ENCODE results near the gene B3GNT5.
"Not testable (repeated sequence)": the region's sequence is repeated elsewhere in the genome, so short reads cannot be mapped to it uniquely, and the experiment has no call there.

The B3GNT5 gene, protein sequence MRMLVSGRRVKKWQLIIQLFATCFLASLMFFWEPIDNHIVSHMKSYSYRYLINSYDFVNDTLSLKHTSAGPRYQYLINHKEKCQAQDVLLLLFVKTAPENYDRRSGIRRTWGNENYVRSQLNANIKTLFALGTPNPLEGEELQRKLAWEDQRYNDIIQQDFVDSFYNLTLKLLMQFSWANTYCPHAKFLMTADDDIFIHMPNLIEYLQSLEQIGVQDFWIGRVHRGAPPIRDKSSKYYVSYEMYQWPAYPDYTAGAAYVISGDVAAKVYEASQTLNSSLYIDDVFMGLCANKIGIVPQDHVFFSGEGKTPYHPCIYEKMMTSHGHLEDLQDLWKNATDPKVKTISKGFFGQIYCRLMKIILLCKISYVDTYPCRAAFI

DNA sequence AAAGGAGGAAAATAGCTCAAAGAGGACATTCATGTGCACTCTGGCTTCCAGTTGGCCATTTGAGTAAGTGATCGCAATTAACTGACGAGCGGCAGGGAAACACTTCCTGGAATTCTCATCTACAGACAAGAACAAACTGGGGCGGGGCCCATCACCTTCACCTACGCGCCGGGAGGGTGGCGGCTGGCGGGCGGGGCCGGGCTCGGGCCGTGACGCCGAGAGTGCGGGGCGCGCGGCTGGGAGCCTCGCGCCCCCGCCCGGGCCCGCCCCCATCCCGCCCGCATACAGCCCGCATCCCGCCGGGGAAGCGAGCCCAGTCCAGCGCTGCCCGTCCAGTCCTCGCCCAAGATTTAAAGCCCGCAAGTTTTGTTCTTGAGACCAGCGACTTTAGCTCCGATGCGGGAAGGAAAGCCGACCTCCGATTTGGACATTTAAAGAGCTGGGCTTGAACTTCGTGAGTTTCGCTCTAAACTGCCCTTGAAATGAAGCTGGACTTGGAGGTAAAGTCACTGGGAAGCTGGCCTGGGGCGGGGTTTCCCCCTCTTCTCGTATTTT lies at the start of gene B3GNT5:
Gene B3GNT5, plus strand, starts transcription at position 281 of the 555 bp plus-strand sequence. CDS start 16,546 bp downstream, outside the sequence.
- DNase-seq, result peak; percentile 42 to 63

DNA sequence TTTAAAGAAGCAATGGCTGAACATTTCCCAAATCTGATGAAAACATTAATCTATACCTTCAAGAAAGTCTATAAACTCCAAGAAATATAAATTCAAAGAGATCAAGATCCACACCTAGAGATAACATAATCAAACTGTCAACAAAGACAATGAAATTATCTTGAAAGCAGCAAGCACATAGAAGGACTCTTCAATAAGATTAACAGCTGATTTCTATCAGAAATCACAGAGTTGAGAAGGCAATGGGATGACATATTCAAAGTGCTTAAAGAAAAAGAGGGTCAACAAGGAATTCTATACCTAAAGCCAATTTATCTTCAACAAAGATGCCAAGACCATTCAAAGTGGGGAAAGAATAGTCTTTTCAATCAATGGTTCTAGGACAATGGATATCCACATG lies 49.4 kb upstream of the B3GNT5 start:
- DNase-seq, result no peak

DNA sequence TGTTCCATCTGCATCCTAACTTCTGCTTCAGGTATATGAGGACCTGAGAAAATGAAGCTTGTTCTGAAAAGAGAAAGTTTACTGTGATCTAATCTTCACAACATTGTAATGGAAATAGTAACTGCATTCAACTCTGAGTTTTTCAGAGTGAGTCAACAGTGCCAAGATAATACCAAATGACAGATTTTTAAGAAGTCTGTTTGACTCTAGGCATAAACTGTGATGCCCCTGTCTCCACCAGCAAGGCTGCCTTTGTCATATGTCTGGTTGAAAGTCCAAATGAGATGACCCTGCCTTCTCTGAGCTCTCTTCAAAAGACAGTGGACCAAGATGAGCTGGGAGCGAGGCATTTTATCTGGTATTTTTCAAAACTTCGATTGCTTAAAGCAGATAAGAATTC lies 44.8 kb upstream of the B3GNT5 start:
- no peak for DNase-seq

DNA sequence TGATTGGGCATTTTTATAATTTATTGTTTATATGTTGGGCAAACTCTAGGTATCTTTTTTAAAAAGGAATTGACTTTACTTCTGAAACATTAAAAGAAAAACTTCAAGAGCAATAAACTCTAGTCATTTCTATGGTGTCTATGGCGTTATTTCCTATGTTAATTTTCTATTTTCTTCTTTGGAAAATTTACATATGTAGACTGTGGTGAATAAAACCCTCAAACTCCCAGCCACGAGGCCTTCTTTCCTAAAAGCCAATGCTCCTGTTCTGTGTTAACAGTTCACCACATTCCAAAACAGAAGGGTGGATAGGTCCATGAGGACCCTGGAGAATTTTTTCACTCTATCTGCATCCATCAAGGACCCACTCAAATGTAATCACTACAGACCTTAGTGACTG lies 44.3 kb upstream of the B3GNT5 start:
- DNase-seq, result no peak

DNA sequence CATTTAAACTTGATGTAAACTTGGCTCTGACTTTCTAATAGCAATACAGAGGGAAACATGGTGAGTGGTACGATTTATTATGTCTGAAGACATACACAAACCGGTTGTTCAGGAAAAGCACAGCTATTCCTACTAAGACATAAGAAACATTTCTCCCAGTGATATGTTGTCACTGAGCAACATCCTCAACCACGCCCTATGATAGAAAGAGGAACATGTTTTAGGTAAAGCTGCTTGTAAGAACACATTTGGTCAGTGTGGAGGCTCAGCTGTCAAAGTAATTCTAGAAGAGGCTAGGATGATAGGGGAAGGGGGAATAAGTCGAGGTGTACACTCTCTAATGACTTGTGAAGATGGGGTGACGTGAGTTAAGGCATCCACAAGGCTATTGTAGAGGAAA lies 42.7 kb upstream of the B3GNT5 start:
- DNase-seq, result peak; percentile 90 to 92

DNA sequence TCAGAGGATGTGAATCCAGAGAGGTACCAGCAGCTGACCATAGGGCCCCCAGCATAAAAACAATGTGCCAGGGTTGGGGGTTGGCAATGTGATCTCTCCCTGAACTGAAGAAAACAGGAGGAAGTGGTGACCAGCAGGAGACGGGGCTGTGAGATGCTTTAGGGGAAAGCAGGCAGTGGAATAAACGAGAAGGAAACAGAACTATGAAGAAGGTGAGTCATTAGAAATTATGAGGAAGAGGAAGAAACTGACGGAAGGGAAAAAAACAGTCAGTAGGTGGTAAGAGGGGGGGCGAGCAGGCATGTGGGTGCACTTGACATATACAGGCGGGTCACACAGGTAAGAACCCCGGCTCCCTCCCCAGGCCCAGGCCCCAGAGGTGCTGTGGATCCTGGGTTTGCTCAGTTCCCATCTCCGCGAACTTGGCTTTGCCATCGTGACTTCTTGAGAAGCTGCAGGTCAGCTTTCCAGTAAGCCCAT lies 42.2 kb upstream of the B3GNT5 start:
- DNase-seq, result peak; percentile 98 to 99

DNA sequence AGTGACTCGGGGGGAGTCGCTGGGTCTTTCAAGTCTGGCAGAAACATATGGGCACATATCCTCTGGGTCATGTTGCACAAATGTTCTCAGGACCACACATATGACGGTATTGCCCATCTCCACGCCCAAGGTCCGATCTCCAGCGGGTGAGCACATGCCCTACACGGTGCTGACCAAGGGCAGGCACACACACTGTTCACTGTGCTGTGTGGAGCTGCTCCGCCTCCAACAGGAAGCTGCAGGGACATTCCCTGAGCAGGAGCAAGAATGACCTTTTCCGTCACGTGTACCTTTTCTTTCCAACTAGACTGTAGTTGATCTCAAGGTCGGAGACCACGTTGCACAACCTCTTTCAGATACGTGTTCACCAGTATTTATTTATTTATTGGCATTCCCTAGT lies 41.7 kb upstream of the B3GNT5 start:
- no peak for DNase-seq

DNA sequence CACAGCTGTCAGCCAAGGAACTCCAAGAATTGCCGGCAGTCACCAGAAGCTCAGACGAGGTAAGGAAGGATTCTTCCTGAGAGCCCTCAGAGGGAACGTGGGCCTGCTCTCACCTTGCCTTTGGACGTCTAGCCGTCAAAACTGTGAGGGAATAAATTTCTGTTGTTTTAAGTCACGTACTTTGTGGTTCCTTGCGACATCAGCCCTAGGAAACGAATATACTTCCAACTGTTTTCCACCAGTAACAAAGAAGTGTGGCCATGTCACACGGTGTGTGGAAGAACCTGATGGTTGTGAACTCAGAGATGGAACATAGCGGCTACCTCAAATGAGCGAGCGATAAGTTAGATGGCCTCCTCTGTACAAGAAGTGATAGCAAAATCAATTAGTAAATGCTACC lies 41.0 kb upstream of the B3GNT5 start:
- peak; percentile 86 for DNase-seq

DNA sequence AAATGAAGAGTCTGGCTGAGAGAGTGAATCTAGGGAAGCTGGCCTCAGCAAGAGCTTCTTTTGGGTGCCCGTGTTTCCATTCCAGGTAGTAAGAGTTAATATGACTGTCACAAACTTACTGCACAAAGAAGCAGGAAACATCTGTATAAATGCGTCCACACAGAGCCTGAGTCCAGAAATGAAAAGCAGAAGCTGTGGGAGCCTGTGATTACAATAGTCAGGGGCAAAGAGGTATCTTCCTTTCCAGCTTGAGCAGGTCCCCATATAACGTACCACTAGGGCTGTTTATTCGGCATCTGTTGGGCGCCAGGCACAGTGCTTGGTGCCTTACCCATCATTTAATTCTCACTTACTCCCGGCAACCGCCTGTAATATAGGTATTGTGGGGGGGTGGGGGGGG lies 40.5 kb upstream of the B3GNT5 start:
- DNase-seq, result peak; percentile 99

DNA sequence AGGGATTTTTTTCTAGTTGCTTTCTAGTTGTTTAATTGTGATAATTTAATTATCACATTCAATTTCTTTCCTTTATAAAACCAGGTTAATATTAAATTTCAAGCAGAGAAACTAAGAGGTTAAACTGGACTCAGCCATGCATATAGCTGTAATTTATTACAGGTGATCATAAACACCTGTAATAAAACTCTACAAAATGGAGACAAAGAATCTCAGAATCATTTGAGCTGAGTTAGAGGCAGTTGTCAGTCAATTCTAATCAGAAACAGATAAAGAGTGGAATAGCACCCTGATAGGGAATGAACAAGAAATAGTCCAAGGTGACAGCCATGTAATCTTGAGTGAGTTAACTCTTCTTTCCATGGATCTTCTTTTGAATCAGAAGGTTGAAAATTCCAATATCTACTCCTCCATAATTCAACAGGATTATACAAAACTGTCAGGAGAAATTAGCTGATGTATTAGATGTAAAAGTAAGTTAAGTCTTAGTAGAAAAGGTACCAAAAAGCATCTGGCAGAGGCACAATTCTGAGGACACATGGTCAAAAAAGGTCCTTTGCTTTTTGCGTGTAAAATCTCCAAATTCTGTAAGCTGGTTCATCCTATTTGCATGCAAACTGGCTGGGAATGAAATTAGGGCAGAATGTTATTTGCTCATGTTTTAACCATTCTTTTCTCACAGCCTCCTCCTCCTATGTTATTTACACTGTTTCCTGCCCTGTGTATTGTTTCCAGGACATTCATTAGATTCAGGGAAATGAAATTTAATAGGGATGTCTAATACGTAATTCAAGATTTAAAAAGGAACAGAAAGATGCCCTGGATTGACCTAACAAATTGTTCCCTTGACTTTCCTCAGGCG lies 39.4 kb upstream of the B3GNT5 start:
- DNase-seq, result no peak

DNA sequence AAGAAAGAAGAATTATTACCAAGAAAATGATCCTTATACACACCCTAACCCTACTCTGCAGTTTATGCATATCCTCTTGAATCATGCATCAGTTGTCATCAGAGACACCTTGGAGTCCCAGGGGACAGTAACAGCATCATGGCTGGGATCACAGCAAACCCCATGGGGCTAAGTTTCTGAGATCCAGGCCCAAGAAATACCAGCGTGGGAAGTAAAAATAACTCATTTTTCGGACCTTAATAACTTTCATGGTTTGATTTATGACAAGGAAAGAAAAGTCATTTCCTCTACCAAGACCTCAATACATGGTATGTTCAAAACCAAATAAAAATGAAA lies 38.8 kb upstream of the B3GNT5 start:
- DNase-seq, result no peak

DNA sequence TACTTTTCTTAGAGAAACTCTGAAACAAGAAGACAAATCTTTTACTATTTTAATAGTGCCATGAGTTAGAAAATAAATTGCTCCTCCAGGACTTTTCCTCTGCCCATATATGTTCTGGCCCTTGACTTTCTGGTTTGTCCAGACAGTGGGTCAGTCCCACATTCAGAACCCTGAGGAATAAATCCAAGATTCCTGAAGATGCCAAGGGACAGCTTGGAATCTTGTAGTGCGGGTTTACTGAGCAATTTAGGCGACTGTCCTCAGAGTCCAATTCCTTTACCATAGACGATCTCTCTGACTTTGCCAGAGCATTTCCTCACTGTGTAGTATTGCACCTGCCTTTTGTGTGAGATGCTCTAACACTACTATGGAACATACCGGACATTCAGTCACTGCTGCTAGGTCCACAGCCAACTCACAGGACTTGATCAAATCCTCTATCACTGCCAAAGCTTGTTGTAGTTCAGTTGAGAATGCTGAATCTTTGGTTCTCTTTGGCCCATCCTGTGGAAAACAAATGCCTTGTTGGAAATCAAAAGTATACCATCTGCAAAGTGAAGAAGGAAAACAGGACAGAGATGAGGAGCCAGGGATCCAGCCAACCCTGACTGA lies 37.4 kb upstream of the B3GNT5 start:
- DNase-seq, result no peak

DNA sequence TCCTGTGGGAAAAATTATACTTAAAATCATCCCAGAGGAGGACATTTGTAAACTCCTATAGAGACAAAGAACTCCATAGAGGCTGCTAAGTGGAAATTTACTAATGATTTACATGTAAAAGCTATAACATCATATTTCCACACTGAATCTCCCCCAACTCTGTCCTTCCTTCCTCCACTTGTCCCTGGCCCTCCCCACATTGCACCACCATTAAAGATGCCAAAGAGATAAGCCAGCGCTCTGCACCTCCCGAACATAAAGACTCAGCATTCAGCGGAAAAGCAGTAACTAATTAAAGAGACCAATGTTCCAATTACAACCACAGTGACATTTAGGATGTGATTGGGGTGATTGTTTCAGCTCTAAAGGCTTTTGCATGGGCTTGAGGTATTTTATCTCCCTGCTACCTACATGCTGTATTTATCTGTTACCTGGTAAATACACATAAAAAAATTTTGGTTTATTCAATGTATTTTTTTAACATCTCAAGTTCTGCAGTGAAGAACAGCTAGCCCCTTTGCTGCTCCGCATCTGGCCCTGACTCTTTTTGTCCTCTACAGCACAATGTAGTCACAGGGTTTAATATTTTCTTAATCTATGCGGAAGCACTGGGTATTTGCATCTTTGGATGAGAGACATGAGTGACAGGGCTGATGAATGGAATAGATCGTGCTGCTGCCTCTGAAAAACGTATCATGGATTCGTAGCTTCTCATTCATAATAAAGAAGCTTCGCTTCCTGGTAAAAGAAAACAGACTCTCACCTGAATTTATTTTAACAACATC lies 35.3 kb upstream of the B3GNT5 start:
- peak in 1 of 2 experiments; percentile 11 for DNase-seq

DNA sequence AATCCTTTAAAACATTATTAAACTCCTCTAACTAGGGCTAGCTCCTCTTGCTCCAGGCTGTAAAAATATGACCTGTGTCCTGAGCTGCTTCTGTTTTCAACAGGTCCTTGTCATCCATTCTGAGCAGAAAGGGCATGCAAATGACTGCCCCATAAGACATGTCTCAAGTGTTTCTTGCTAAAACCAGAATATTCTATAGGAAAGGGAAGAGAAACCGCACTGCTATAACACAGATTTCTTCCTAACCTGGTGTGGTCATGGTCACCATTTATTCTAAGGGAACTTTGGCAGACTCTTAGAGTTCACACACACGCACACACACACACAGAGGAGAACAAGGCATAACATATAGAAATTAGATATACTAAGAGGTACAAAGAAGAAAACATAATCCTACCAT lies 34.2 kb upstream of the B3GNT5 start:
- DNase-seq, result peak in 1 of 2 experiments; percentile 51

DNA sequence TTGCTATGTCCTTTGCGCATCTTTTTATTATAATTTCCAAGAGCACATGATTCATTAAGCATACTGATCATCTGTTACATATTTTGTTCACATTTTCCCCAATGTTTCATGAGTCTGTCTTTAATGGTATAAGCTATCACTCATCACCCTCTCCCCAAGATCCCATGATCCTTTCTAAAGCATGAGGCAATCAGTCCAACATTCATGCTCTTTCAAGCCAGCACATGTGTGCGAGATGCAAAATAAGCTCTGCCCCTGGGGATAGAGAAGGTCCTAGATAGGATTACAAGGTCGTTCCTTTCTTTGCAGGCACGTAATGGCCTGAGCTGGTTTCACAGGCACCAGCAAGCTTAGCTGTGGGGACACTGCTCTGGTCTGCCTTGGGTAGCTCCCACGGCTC lies 32.2 kb upstream of the B3GNT5 start:
- DNase-seq, result no peak

DNA sequence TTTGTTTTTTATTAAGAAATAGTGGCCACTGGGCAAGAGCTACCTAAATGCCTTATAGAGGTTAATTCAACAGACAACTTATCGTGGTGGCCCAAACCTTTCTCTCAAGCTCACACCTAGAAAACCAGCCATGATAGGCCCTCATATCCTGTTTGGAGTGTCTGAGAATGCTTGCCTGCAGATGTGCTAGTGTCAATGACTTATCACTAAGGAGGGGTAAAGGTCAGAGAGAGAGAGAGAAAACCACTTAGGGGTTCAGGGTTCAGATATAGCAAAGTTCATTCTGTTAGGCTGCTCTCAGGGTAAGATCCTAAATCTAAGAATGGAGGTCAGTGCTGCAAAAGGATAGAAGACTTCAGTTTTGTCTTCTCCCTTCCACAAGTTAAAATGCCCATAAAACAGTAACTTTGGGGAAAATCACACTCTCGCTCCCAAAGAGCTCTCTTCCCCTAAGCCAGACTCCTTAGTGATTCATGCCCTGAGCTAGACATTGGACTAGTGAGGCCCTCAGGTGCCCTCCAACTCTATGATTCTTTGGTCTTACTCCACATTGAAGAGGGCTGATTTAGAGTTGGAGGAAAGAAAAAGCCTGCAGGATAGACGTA lies 30.3 kb upstream of the B3GNT5 start:
- DNase-seq, result no peak

DNA sequence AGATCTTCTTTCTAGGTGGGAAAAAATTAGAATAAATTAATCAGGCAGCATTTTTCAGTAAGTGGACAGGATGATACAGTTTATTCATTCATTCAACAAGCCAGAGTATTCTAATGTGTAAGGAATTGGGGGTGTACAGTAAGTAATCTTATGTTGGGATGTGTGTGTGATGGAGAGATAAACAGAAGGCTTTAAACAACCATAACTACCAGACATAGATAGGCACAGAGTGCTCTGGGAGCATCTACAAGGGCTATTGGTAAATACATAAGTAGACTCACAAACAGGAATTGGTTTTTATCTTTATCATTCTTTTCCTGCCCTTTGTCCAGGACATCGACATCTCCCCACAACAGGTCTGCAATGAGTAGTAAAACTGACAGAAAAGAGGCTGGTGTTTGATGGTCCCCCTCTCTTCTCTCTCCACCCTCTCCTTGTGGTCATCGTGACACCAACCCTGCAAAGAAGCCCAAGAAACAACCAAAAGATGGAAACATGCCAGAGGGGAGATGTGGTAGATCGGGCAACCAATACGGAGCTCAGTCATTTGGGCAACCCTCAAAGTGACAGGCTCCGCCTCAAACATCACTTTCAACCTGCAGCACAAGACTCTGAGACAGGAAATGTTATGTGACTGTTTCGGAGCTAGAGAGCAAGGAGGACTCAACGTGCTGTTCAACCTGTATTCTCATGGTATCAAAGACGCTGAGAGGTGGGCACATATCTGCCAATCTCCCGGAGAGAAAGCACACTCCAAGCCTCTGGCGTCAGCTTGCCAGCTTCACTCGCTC lies 28.7 kb upstream of the B3GNT5 start:
- DNase-seq, result no peak

DNA sequence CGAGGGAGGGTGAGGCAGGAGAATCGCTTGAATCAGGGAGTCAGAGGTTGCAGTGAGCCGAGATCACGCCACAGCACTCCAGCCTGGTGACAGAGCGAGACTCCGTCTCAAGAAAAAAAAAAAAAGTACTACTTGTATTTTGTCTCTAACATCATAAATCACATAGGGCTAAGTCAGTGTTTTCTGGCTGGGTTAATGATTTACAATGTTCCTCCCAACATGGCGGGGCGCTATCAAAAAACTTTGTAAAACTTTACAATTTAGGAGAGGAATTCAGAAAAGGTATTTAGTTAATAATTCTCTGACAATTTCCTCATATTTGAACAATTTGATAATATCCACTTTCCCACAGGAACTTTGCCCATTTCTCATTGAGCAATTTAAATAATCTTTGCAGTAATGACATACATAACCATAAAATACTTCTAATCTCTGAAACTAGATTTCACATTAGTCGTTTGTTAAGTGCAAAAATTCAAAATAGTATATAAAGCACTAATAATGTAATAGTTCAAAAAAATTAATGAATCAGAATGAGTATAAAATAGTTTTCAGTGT lies 26.6 kb upstream of the B3GNT5 start:
- DNase-seq, result no peak

DNA sequence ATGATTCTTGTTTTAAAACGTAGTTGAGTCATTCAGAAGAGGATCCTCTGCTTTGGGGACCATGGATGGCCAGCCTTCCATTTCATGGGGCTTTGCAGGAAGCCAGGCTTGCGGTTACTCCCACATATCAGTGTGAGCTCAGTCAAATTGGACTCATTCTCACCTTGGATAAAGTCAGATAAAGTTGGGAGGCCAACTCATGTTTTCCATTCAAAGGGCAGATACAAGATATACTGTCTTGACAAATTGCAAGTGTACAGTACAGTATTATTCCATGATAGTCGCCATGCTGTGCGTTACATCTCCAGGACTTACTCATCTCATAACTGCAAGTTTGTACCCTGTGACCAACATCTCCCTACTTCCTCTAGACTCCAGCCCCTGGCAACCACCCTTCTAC lies 25.5 kb upstream of the B3GNT5 start:
- no peak for DNase-seq

DNA sequence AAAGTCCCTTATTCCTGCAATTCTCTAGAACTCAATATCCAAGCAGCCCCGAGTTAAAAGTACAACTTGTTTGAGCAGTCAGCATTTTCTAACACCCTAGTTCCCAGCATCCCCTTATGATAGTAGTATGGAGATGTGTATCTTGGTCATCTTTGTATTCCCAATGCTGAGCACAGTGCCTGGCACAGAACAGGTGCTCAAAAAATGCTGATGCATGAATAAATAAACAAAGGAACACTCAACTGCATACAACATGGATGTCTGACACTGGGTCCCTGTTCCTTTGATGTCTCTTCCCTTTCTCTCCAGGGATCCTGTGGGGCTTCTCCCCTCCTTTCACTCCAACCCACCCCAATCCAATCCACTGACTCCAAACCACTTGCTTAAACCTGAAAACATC lies 23.9 kb upstream of the B3GNT5 start:
- DNase-seq, result no peak

DNA sequence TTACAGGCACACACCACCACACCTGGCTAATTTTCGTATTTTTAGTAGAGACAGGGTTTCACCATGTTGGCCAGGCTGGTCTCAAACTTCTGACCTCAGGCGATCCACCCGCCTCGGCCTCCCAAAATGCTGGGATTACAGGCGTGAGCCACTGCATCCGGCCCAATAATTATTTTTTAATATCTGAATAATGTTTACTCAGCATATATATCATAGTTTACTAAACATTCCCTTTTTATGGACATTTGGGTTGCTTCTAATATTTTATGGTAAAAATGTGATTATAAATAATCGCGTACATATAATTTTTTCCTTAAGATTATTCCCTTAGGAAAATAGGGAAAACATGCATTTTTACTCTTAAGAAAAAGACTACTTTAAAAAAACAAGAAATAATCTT lies 22.8 kb upstream of the B3GNT5 start:
- DNase-seq, result not testable (repeated sequence)
